ENCODE results near the gene UBTD1.
"Not testable (repeated sequence)": the region's sequence is repeated elsewhere in the genome, so short reads cannot be mapped to it uniquely, and the experiment has no call there.

GRCh38 chr10:97528876-97529275 is 30.2 kb downstream of the UBTD1 start:
- TF ChIP-seq CTCF (conservative IDR thresholded peaks at IDR 0.05 in 1 of 2, IDR thresholded peaks at IDR 0.05 in 1 of 2; ENCODE audit: extremely low read depth in 1 of 2, insufficient read depth in 1 of 2, low read depth in 1 of 2, low read length in 2 of 2); EZH2 (IDR thresholded peaks at IDR 0.05; ENCODE audit: borderline replicate concordance, low read length): not testable (repeated sequence)

All from mammary epithelial cell (primary cell).